HCT116 (cell line): ENCODE measurements around the gene SLCO2A1. TPM values are rescaled to one million over a fixed set of nuclear protein-coding genes. Genes with fewer than 3 reads are reported as not detected.

Experiments
- ATAC-seq: fragments of 200-7000 bp; cut with Tn5 transposase; 2 replicates; pipeline ENCODE4 v1.9.1; 2020; ENCODE audit warnings: mild to moderate bottlenecking, moderate library complexity
- BruUV-seq: library from RNA; stranded (reverse); fragments of 400-500 nt; replicated peaks from 2 replicates; lab custom pipeline; 2021; lab: Mats Ljungman, UMichigan
- CTCF ChIA-PET: fragments of 300-600 bp; sonication (Branson Sonifier 250); formaldehyde crosslinking; loops from one replicate; lab custom pipeline; 2021; ENCODE audit warnings: antibody characterized with exemption; lab: Charles Lee
- POLR2A ChIA-PET: fragments of 300-600, 350-600 bp; sonication (Branson Sonifier 250); formaldehyde crosslinking; loops from one replicate; lab custom pipeline; 2021; ENCODE audit warnings: antibody characterized with exemption; lab: Charles Lee
- RAD21 ChIA-PET, 2 experiments: fragments of 300-600 bp; sonication (Branson Sonifier 250); formaldehyde crosslinking; loops; one replicate each; lab custom pipeline; 2023; ENCODE audit warnings: low total read pairs in 2 of 2; ENCODE audit not compliant: uncharacterized antibody in 2 of 2, unreplicated experiment in 2 of 2, low non-redundant PET in 1 of 2; lab: Charles Lee
- DNase-seq: peaks from one replicate; pipeline ENCODE4 v3.0.0-alpha.2; 2010; ENCODE audit warnings: low read depth, low spot score
- H2AFZ ChIP-seq: fragments of 200-600 bp; shearing (Covaris generic), sonication (generic); 2 replicates; pipeline ENCODE4 v1.6.1; 2017; ENCODE audit warnings: low read depth, mixed run types, mixed read lengths, antibody characterized with exemption, low read length; ENCODE audit not compliant: poor library complexity, severe bottlenecking
- H3K27ac ChIP-seq: 2 replicates; pipeline ENCODE4 v1.5.1; 2012; ENCODE audit warnings: low read depth, low read length
- H3K27me3 ChIP-seq: fragments of 200-600 bp; sonication (generic); 2 replicates; pipeline ENCODE4 v1.6.1; 2016; ENCODE audit warnings: mixed run types, low read length, mixed read lengths; ENCODE audit not compliant: insufficient read depth
- H3K36me3 ChIP-seq, 2 experiments: fragments of 200-500 bp in 1 of 2; fragments of 200-600 bp in 1 of 2; sonication (Bioruptor generic) in 1 of 2; sonication (generic) in 1 of 2; 2 replicates each; pipeline versions ENCODE4 v1.5.1 to v1.6.1; 2014 to 2016; ENCODE audit warnings: low read length in 2 of 2, inconsistent platforms in 1 of 2, mixed read lengths in 1 of 2, mixed run types in 1 of 2; ENCODE audit not compliant: insufficient read depth in 2 of 2, control insufficient read depth in 1 of 2
- H3K4me1 ChIP-seq, 2 experiments: fragments of 200-600 bp in 1 of 2; sonication (generic) in 1 of 2; 2 replicates each; pipeline versions ENCODE4 v1.5.1 to v1.6.1; 2012 to 2017; ENCODE audit warnings: low read length in 2 of 2, inconsistent platforms in 1 of 2, mild to moderate bottlenecking in 1 of 2, mixed read lengths in 1 of 2, mixed run types in 1 of 2, moderate library complexity in 1 of 2; ENCODE audit not compliant: insufficient read depth in 2 of 2, control insufficient read depth in 1 of 2
- H3K4me2 ChIP-seq: fragments of 200-600 bp; sonication (generic); 2 replicates; pipeline ENCODE4 v1.6.1; 2017; ENCODE audit warnings: mixed run types, low read length, mixed read lengths
- H3K4me3 ChIP-seq, 2 experiments: fragments of 200-600 bp in 1 of 2; sonication (generic) in 1 of 2; replicated peaks in 1 of 2; 2 replicates each; pipeline ENCODE4 v1.5.1; 2011 to 2016; ENCODE audit warnings: low read length in 2 of 2, control low read depth in 1 of 2, low read depth in 1 of 2, mild to moderate bottlenecking in 1 of 2, mixed read lengths in 1 of 2, mixed run types in 1 of 2
- H3K79me2 ChIP-seq: fragments of 200-600 bp; sonication (generic); 2 replicates; pipeline ENCODE4 v1.6.1; 2017; ENCODE audit warnings: mild to moderate bottlenecking, mixed run types, low read length, moderate library complexity, mixed read lengths; ENCODE audit not compliant: insufficient read depth
- H3K9ac ChIP-seq: fragments of 200-600 bp; sonication (generic); 2 replicates; pipeline ENCODE4 v1.6.1; 2016; ENCODE audit warnings: low read length, mixed read lengths
- H3K9me2 ChIP-seq: fragments of 200-600 bp; sonication (generic), shearing (Covaris generic); 2 replicates; pipeline ENCODE4 v1.6.1; 2017; ENCODE audit warnings: mixed run types, mild to moderate bottlenecking, moderate library complexity; ENCODE audit not compliant: insufficient read depth
- H3K9me3 ChIP-seq, 2 experiments: fragments of 200-500 bp in 1 of 2; fragments of 200-600 bp in 1 of 2; sonication (Bioruptor generic) in 1 of 2; sonication (generic) in 1 of 2; 2 replicates each; pipeline ENCODE4 v1.6.1; 2014 to 2017; ENCODE audit warnings: low read length in 2 of 2, mixed read lengths in 2 of 2, inconsistent platforms in 1 of 2, low read depth in 1 of 2, mild to moderate bottlenecking in 1 of 2, mixed run types in 1 of 2, moderate library complexity in 1 of 2; ENCODE audit not compliant: control insufficient read depth in 1 of 2, insufficient read depth in 1 of 2
- H4K20me1 ChIP-seq: fragments of 200-600 bp; sonication (generic), shearing (Covaris generic); 2 replicates; pipeline ENCODE4 v1.6.1; 2017; ENCODE audit warnings: mixed run types, mild to moderate bottlenecking, moderate library complexity; ENCODE audit not compliant: insufficient read depth
- CBX3 ChIP-seq: IDR thresholded peaks from 2 replicates; pipeline ENCODE4 v1.6.1; 2012; ENCODE audit warnings: low read depth
- ELF1 ChIP-seq: IDR thresholded peaks from 2 replicates; pipeline ENCODE4 v1.6.1; 2012; ENCODE audit warnings: low read depth, borderline replicate concordance
- EZH2 ChIP-seq: fragments of 200-600 bp; sonication (generic); IDR thresholded peaks from 2 replicates; pipeline ENCODE4 v1.6.1; 2017; ENCODE audit warnings: antibody characterized with exemption, mixed run types
- RAD21 ChIP-seq: IDR thresholded peaks from 2 replicates; pipeline ENCODE4 v1.6.1; 2012; ENCODE audit warnings: low read depth, mild to moderate bottlenecking
- SIN3A ChIP-seq: IDR thresholded peaks from 2 replicates; pipeline ENCODE4 v1.6.1; 2012; ENCODE audit warnings: low read depth
- SP1 ChIP-seq: IDR thresholded peaks from 2 replicates; pipeline ENCODE4 v1.6.1; 2012; ENCODE audit warnings: low read depth
- TCF7L2 ChIP-seq: IDR thresholded peaks from 2 replicates; pipeline ENCODE4 v1.7.0; 2011; ENCODE audit warnings: borderline replicate concordance, inconsistent platforms; ENCODE audit not compliant: insufficient read depth, insufficient read length; ENCODE audit errors: extremely low read depth
- YY1 ChIP-seq: IDR thresholded peaks from 2 replicates; pipeline ENCODE4 v1.6.1; 2011; ENCODE audit warnings: low read length, low read depth, moderate library complexity, mild to moderate bottlenecking; ENCODE audit not compliant: insufficient replicate concordance; ENCODE audit errors: extremely low read depth
- ZBTB33 ChIP-seq: IDR thresholded peaks from 2 replicates; pipeline ENCODE4 v1.6.1; 2011; ENCODE audit warnings: mild to moderate bottlenecking, low read length, moderate library complexity; ENCODE audit not compliant: insufficient replicate concordance; ENCODE audit errors: extremely low read depth
- ZFX ChIP-seq: fragments of 450-650 bp; IDR thresholded peaks from 2 replicates; pipeline ENCODE4 v1.6.1; 2017
- ZNF274 ChIP-seq: fragments of 200-500 bp; sonication (Bioruptor generic); IDR thresholded peaks from 2 replicates; pipeline ENCODE4 v1.6.1; 2014; ENCODE audit warnings: mild to moderate bottlenecking, low read depth, low read length, inconsistent platforms
- intact Hi-C: fragments of 100-400 bp; cut with micrococcal nuclease; formaldehyde crosslinking; loops from 2 replicates; pipeline ENCODE4 v1.10.0; 2022
- total RNA-seq: library from RNA; stranded (reverse); gene quantifications from one replicate; pipeline ENCODE4 v1.2.1, GENCODE V29; 2021; ENCODE audit not compliant: unreplicated experiment
- TF ChIP-seq, protein P1 (sequence below), 3 experiments: fragments of 200-600 bp in 1 of 3; sonication (generic) in 1 of 3; IDR thresholded peaks in 2 of 3; conservative IDR thresholded peaks in 1 of 3; 2 replicates each; pipeline ENCODE4 v1.5.1; 2012 to 2017; ENCODE audit warnings: low read depth in 2 of 3, low read length in 2 of 3, antibody characterized with exemption in 1 of 3, borderline replicate concordance in 1 of 3, control low read depth in 1 of 3, mild to moderate bottlenecking in 1 of 3, mixed read lengths in 1 of 3, mixed run types in 1 of 3, moderate library complexity in 1 of 3; ENCODE audit not compliant: insufficient read depth in 1 of 3

Gene SLCO2A1
- total RNA-seq, 1 experiment from 2014 or later, result 0.52 TPM

DNA sequence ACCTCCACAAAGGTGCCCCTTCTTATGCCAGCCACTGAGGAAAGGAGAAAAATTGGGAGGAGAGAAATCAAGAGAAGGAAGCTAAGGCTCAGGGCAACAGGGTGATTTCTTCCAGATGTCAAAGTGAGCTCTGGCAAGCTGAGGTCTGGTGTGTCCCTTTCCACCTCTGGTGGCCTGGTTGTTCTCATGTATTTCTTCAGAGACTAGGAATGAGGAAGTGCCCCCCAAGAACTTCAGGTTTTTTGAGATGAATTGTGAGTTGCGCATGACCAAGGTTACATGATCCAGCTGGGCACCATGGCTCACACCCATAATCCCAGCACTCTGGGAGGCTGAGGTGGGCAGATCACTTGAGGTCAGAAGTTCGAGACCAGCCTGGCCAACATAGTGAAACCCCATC is 139.7 kb downstream of the SLCO2A1 start (continued):
- no peak for TF ChIP-seq YY1
- TF ChIP-seq CBX3, result no peak
- TF ChIP-seq EZH2, result no peak
- TF ChIP-seq, all 23 proteins: peak for 0

GRCh38 chr3:133888726-133889340 is 140.9 kb downstream of the SLCO2A1 start:
- H3K9ac ChIP-seq, result no peak overlapping the region
- ChIA-PET CTCF (no interaction called here), POLR2A (no interaction called here), RAD21 (no interaction called here)
- no peaks in the 10 kb centered on the region for H3K27me3 ChIP-seq
- no peaks in the 10 kb centered on the region; a peak in 1 of 4 replicates for H3K4me1 ChIP-seq
- TF ChIP-seq TCF7L2, result no peak
- no peak for TF ChIP-seq SIN3A
- TF ChIP-seq ZFX, result no peak
- TF ChIP-seq ELF1, result no peak
- no peak for TF ChIP-seq YY1
- no peak for TF ChIP-seq ZNF274
- no peak for TF ChIP-seq SP1
- TF ChIP-seq, protein P1, sequence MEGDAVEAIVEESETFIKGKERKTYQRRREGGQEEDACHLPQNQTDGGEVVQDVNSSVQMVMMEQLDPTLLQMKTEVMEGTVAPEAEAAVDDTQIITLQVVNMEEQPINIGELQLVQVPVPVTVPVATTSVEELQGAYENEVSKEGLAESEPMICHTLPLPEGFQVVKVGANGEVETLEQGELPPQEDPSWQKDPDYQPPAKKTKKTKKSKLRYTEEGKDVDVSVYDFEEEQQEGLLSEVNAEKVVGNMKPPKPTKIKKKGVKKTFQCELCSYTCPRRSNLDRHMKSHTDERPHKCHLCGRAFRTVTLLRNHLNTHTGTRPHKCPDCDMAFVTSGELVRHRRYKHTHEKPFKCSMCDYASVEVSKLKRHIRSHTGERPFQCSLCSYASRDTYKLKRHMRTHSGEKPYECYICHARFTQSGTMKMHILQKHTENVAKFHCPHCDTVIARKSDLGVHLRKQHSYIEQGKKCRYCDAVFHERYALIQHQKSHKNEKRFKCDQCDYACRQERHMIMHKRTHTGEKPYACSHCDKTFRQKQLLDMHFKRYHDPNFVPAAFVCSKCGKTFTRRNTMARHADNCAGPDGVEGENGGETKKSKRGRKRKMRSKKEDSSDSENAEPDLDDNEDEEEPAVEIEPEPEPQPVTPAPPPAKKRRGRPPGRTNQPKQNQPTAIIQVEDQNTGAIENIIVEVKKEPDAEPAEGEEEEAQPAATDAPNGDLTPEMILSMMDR (IDR thresholded peaks at IDR 0.05 in 2 of 3, conservative IDR thresholded peaks at IDR 0.05 in 1 of 3; ENCODE audit: borderline replicate concordance in 1 of 3, insufficient read depth in 1 of 3, low read depth in 2 of 3, low read length in 2 of 3), result no peak
- no peak for TF ChIP-seq RAD21
- TF ChIP-seq EZH2, result no peak
- no peak for TF ChIP-seq ZBTB33
- no peak overlapping the region for H3K4me3 ChIP-seq
- H3K27ac ChIP-seq, result no peak overlapping the region
- no peak for ATAC-seq
- H3K9me3 ChIP-seq, result no peaks in the 10 kb centered on the region
- H3K36me3 ChIP-seq, result no peaks in the 10 kb centered on the region
- DNase-seq, result no peak
- BruUV-seq, result no TSS peak
- intact Hi-C loops, result no loop called here
- H3K79me2 ChIP-seq, result no peaks in the 10 kb centered on the region
- H4K20me1 ChIP-seq, result no peaks in the 10 kb centered on the region
- H2AFZ ChIP-seq, result no peak overlapping the region
- no peak overlapping the region for H3K4me2 ChIP-seq
- H3K9me2 ChIP-seq, result no peaks in the 10 kb centered on the region
